A673 (cell line): ENCODE results near the gene FOS. TPM values are rescaled to one million over a fixed set of nuclear protein-coding genes. Genes with fewer than 3 reads are reported as not detected.
A peak's percentile ranks its signal among the peaks of the same experiment; 100 is the strongest.

Source experiments
- BruUV-seq: library from RNA; stranded (reverse); fragments of 400-500 nt; replicated peaks from 2 replicates; lab custom pipeline; 2021; lab: Mats Ljungman, UMichigan
- CTCF ChIA-PET: fragments of 300-600 bp; sonication (Branson Sonifier 250); formaldehyde crosslinking; loops from one replicate; lab custom pipeline; 2022; ENCODE audit warnings: antibody characterized with exemption; lab: Charles Lee
- POLR2A ChIA-PET: fragments of 300-600 bp; sonication (Branson Sonifier 250); formaldehyde crosslinking; loops from one replicate; lab custom pipeline; 2022; ENCODE audit warnings: antibody characterized with exemption; ENCODE audit not compliant: low non-redundant PET; lab: Charles Lee
- DNase-seq: peaks from one replicate; pipeline ENCODE4 v3.0.0-alpha.2; 2015; ENCODE audit warnings: low spot score
- H3K27ac ChIP-seq: fragments of 200-600 bp; sonication (generic); 2 replicates; pipeline ENCODE4 v1.5.1; 2016; ENCODE audit warnings: mixed run types, low read depth, mild to moderate bottlenecking, mixed read lengths, antibody characterized with exemption, low read length; ENCODE audit not compliant: poor library complexity, severe bottlenecking
- H3K27me3 ChIP-seq: fragments of 200-600 bp; sonication (generic); replicated peaks from 2 replicates; pipeline ENCODE4 v1.6.1; 2017; ENCODE audit warnings: mixed run types, low read depth, mild to moderate bottlenecking, mixed read lengths, antibody characterized with exemption, low read length; ENCODE audit not compliant: insufficient read depth, poor library complexity
- H3K36me3 ChIP-seq: fragments of 200-600 bp; sonication (generic); 2 replicates; pipeline ENCODE4 v1.6.1; 2016; ENCODE audit warnings: mixed run types, mild to moderate bottlenecking, mixed read lengths, antibody characterized with exemption, low read length; ENCODE audit not compliant: insufficient read depth, poor library complexity, severe bottlenecking
- H3K4me1 ChIP-seq: fragments of 200-600 bp; sonication (generic); 2 replicates; pipeline ENCODE4 v1.6.1; 2017; ENCODE audit warnings: mixed run types, mild to moderate bottlenecking, mixed read lengths, antibody characterized with exemption, low read length; ENCODE audit not compliant: insufficient read depth, poor library complexity, severe bottlenecking
- H3K4me3 ChIP-seq: fragments of 200-600 bp; sonication (generic); 2 replicates; pipeline ENCODE4 v1.5.1; 2016; ENCODE audit warnings: low read depth, mixed run types, mild to moderate bottlenecking, mixed read lengths, low read length; ENCODE audit not compliant: poor library complexity, severe bottlenecking
- H3K9me3 ChIP-seq: fragments of 200-600 bp; sonication (generic); 2 replicates; pipeline ENCODE4 v1.6.1; 2016; ENCODE audit warnings: mixed run types, low read depth, mild to moderate bottlenecking, mixed read lengths, antibody characterized with exemption, low read length; ENCODE audit not compliant: poor library complexity, severe bottlenecking
- EZH2 ChIP-seq: fragments of 200-600 bp; sonication (generic); IDR thresholded peaks from 2 replicates; pipeline ENCODE4 v1.6.1; 2017; ENCODE audit warnings: borderline replicate concordance, low read depth, mild to moderate bottlenecking, mixed read lengths, antibody characterized with exemption, low read length; ENCODE audit not compliant: poor library complexity, severe bottlenecking
- intact Hi-C: fragments of 100-400 bp; cut with micrococcal nuclease; formaldehyde crosslinking; loops from one replicate; pipeline ENCODE4 v1.10.0; 2022; ENCODE audit not compliant: unreplicated experiment
- total RNA-seq: library from RNA; stranded (reverse); gene quantifications from 2 replicates; pipeline ENCODE4 v1.2.3, GENCODE V29; 2021
- TF ChIP-seq, protein P1 (sequence below): fragments of 300-800, 200-600 bp; sonication (generic); conservative IDR thresholded peaks from 2 replicates; pipeline ENCODE4 v1.5.1; 2017; ENCODE audit warnings: low read depth, mild to moderate bottlenecking, antibody characterized with exemption, low read length, moderate library complexity, mixed read lengths

The FOS gene
- total RNA-seq, 1 experiment from 2014 or later: 13.7 TPM

DNA sequence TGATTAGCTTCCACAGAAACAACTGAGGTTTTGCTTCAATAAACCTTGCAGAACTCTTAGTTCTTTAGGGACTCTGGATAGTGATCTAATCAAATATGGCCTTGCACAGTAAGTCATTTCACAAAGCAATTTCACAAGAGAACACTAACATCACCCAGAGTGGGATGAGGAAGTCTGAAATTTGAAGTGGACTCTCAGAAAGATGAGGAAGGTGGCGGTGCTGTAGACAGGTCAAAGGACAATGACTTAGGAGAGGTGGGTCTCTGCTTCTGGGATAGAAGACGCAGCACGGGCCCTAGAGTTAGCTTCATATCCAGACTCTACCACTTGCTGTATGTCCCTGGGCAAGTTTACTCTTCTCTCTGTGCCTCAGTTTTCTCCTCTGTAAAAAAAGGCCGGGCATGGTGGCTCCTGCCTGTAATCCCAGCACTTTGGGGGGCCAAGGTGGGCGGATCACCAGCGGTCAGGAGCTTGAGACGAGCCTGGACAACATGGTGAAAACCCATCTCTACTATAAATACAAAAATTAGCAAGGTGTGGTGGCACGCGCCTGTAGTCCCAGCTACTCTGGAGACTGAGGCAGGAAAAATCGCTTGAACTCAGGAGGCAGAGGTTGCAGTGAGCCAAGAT, 18.9 kb downstream of the FOS start:
- CTCF ChIA-PET: interaction anchor here (0.6 to 1.1 kb wide), 3 partner anchors 351 to 437 kb away, joined by 4 to 8 read pairs (median 7); no protein-coding TSS in a partner anchor
- intact Hi-C loops: loop anchor here (5.0 kb wide), 1 partner anchor 350 kb away; no protein-coding TSS in a partner anchor
- no peaks in the 10 kb centered on the region for H3K36me3 ChIP-seq
- peak overlapping the region; percentile 75 for H3K27ac ChIP-seq
- H3K9me3 ChIP-seq: no peaks in the 10 kb centered on the region
- POLR2A ChIA-PET: no interaction called here
- no peak for DNase-seq
- TF ChIP-seq EZH2: no peak
- TF ChIP-seq, protein P1, sequence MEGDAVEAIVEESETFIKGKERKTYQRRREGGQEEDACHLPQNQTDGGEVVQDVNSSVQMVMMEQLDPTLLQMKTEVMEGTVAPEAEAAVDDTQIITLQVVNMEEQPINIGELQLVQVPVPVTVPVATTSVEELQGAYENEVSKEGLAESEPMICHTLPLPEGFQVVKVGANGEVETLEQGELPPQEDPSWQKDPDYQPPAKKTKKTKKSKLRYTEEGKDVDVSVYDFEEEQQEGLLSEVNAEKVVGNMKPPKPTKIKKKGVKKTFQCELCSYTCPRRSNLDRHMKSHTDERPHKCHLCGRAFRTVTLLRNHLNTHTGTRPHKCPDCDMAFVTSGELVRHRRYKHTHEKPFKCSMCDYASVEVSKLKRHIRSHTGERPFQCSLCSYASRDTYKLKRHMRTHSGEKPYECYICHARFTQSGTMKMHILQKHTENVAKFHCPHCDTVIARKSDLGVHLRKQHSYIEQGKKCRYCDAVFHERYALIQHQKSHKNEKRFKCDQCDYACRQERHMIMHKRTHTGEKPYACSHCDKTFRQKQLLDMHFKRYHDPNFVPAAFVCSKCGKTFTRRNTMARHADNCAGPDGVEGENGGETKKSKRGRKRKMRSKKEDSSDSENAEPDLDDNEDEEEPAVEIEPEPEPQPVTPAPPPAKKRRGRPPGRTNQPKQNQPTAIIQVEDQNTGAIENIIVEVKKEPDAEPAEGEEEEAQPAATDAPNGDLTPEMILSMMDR: no peak
- peaks cover 45% of the 10 kb centered on the region for H3K4me1 ChIP-seq
- H3K4me3 ChIP-seq: no peak overlapping the region
- BruUV-seq: no TSS peak
- H3K27me3 ChIP-seq: no peaks in the 10 kb centered on the region

DNA sequence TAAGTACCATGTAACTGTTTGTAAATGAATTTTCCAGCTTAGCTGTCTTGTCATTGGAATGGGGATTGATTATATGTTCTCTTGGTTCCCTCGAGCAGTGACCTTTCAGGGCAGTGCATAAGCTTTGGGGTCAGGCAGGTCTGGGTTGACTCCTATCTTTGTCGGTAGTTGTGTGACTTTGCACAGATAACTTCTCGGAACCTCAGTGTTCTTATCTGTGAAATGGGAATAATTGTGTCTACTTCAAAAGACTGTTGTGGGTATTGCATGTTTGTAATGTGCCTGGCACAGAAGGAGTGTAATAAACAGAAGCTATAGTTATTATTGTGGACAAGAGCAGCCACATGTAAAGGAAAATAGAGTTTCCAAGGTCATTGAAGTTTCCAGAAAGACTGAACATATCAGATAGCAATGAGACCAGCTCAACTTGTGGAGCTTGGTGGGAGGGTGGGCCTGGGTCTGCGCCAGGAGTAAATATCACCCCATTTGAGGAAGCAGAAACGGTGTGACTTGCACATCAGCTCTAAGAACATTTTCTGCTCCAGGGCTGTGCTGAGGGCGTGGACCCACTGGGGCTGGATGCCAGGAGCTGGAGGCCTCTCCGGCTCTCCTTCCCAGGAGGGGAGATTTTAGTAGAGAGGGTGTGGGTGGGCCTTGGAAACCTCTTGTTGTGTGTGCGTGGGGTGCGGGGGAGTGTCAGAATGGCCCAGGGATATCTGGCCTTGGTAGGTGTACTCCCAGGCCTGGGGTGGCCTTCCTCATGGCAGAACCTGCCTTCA, 19.7 kb downstream of the FOS start:
- POLR2A ChIA-PET: interaction anchor here (0.8 kb wide), 1 partner anchor 130 kb away, joined by 4 read pairs; no protein-coding TSS in a partner anchor
- H3K36me3 ChIP-seq: no peaks in the 10 kb centered on the region

DNA sequence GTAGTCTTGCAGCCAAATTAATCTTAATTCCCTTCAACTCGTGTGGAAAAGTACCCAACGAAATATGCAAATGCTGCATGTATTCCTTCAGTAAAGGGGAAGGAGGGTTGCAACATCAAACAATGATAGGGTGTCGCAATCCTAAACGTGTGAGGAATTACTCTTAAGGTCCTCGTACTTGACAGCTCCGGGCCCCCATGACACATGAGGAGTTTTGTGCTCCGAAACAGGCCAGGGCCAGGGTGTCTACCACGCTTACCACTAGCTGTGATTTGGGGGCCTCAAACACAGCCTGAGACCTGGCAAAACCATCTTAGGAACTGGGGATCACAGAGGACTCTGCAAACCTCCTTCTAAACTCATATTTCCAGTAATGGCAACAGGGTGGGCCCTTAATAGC, 20.4 kb downstream of the FOS start:
- Histone ChIP-seq H3K9me3 (no peaks in the 10 kb centered on the region), H3K36me3 (no peaks in the 10 kb centered on the region), H3K4me1 (peaks cover 38% of the 10 kb centered on the region), H3K27me3 (no peaks in the 10 kb centered on the region), H3K4me3 (no peak overlapping the region), H3K27ac (peak overlapping the region; percentile 75)
- TF ChIP-seq, protein P1: no peak
- TF ChIP-seq EZH2: no peak
- ChIA-PET CTCF (no interaction called here), POLR2A (interaction anchor here (0.8 kb wide), 1 partner anchor 129 kb away, joined by 4 read pairs; no protein-coding TSS in a partner anchor)
- DNase-seq: peak; percentile 89
- no TSS peak for BruUV-seq
- intact Hi-C loops: loop anchor here (5.0 kb wide), 1 partner anchor 352 kb away; no protein-coding TSS in a partner anchor

More for the DNA sequence above, 19.7 kb downstream of the FOS start:
- peak; percentile 77 for DNase-seq
- H3K27ac ChIP-seq: peak overlapping the region; percentile 75
- CTCF ChIA-PET: interaction anchor here (0.6 to 1.1 kb wide), 3 partner anchors 169 to 438 kb away, joined by 3 to 8 read pairs (median 4); no protein-coding TSS in a partner anchor
- TF ChIP-seq, protein P1: no peak
- TF ChIP-seq EZH2: no peak
- H3K9me3 ChIP-seq: no peaks in the 10 kb centered on the region
- no TSS peak for BruUV-seq
- H3K4me1 ChIP-seq: peaks cover 44% of the 10 kb centered on the region
- H3K4me3 ChIP-seq: no peak overlapping the region
- intact Hi-C loops: loop anchor here (5.0 kb wide), 1 partner anchor 351 kb away; no protein-coding TSS in a partner anchor
- H3K27me3 ChIP-seq: no peaks in the 10 kb centered on the region
